Measurements from ENCODE around the gene ASF1A. TPM values are rescaled to one million over a fixed set of nuclear protein-coding genes. Genes with fewer than 3 reads are reported as not detected.

Gene ASF1A
- total RNA-seq, 1 donor from 2014 or later: 30.5 TPM

- Mint-ChIP-seq H3K9me3 (ENCODE audit: low read depth) (no peaks in the 10 kb centered on the region), H3K4me1 (ENCODE audit: low read depth) (peaks cover 18% of the 10 kb centered on the region), H3K27me3 (no peaks in the 10 kb centered on the region), H3K4me3 (ENCODE audit: low read depth) (no peak overlapping the region), H3K36me3 (ENCODE audit: insufficient read depth) (peaks cover 11% of the 10 kb centered on the region), H3K27ac (no peak overlapping the region)
- no peak for TF ChIP-seq CTCF (IDR thresholded peaks at IDR 0.05; ENCODE audit: unreplicated experiment)
- no peak for DNase-seq (ENCODE audit: low spot score, unreplicated experiment)
Measured at GRCh38 chr6:118932421-118932820, 38.5 kb downstream of the ASF1A start.

GRCh38 chr6:118933855-118934460 lies 40.0 kb downstream of the ASF1A start:
- Mint-ChIP-seq H3K27ac (peak overlapping the region; percentile 97), H3K4me3 (ENCODE audit: low read depth) (peak overlapping the region; percentile 93), H3K4me1 (ENCODE audit: low read depth) (peaks cover 18% of the 10 kb centered on the region), H3K27me3 (no peaks in the 10 kb centered on the region), H3K36me3 (ENCODE audit: insufficient read depth) (peaks cover 8% of the 10 kb centered on the region), H3K9me3 (ENCODE audit: low read depth) (no peaks in the 10 kb centered on the region)
- no peak for DNase-seq (ENCODE audit: low spot score, unreplicated experiment)
- TF ChIP-seq CTCF (IDR thresholded peaks at IDR 0.05; ENCODE audit: unreplicated experiment): no peak

- TF ChIP-seq CTCF (IDR thresholded peaks at IDR 0.05; ENCODE audit: unreplicated experiment): no peak
- DNase-seq (ENCODE audit: low spot score, unreplicated experiment): peak; percentile 83
- Mint-ChIP-seq H3K27me3 (no peaks in the 10 kb centered on the region), H3K9me3 (ENCODE audit: low read depth) (no peaks in the 10 kb centered on the region), H3K4me1 (ENCODE audit: low read depth) (peaks cover 18% of the 10 kb centered on the region), H3K27ac (peak within 1 kb of the TSS; percentile 98), H3K4me3 (ENCODE audit: low read depth) (peak within 1 kb of the TSS; percentile 93), H3K36me3 (ENCODE audit: insufficient read depth) (peaks cover 8% of the 10 kb centered on the region)
Measured at GRCh38 chr6:118934461-118935330, 40.7 kb downstream of the ASF1A start, which contains the start of gene MCM9. Gene MCM9, minus strand, starts transcription at chr6:118935159. Its CDS starts 3,436 bp downstream, at chr6:118931723.

GRCh38 chr6:118935331-118935668 lies 41.3 kb downstream of the ASF1A start:
- Mint-ChIP-seq H3K27me3 (no peaks in the 10 kb centered on the region), H3K4me3 (ENCODE audit: low read depth) (peak overlapping the region; percentile 93), H3K27ac (peak overlapping the region; percentile 98), H3K9me3 (ENCODE audit: low read depth) (no peaks in the 10 kb centered on the region), H3K4me1 (ENCODE audit: low read depth) (peaks cover 18% of the 10 kb centered on the region), H3K36me3 (ENCODE audit: insufficient read depth) (peaks cover 8% of the 10 kb centered on the region)
- no peak for TF ChIP-seq CTCF (IDR thresholded peaks at IDR 0.05; ENCODE audit: unreplicated experiment)
- DNase-seq (ENCODE audit: low spot score, unreplicated experiment): no peak

GRCh38 chr6:118935978-118936703 lies 42.2 kb downstream of the ASF1A start:
- peaks cover 4% of the 10 kb centered on the region for H3K9me3 Mint-ChIP-seq (ENCODE audit: low read depth)

More at GRCh38 chr6:118935978-118936703, 42.2 kb downstream of the ASF1A start:
- TF ChIP-seq CTCF (IDR thresholded peaks at IDR 0.05; ENCODE audit: unreplicated experiment): no peak
- H3K4me3 Mint-ChIP-seq (ENCODE audit: low read depth): peak overlapping the region; percentile 93
- H3K4me1 Mint-ChIP-seq (ENCODE audit: low read depth): peaks cover 18% of the 10 kb centered on the region
- DNase-seq (ENCODE audit: low spot score, unreplicated experiment): no peak
- peak overlapping the region; percentile 98 for H3K27ac Mint-ChIP-seq
- H3K27me3 Mint-ChIP-seq: no peaks in the 10 kb centered on the region
- peaks cover 5% of the 10 kb centered on the region for H3K36me3 Mint-ChIP-seq (ENCODE audit: insufficient read depth)
